Transverse colon (tissue), 4 donors: ENCODE results near the gene TOMM70. TPM values are rescaled to one million over a fixed set of nuclear protein-coding genes. Genes with fewer than 3 reads are reported as not detected.
"Not testable (repeated sequence)": the region's sequence is repeated elsewhere in the genome, so short reads cannot be mapped to it uniquely, and the experiment has no call there.

Experiments used
- DNase-seq: peaks from one replicate; pipeline ENCODE4 v3.0.0-alpha.2; 2019
- H3K27ac ChIP-seq, 4 donors: fragments of 200-600 bp; sonication (generic); 2 replicates each; pipeline ENCODE4 v1.5.1; 2016 to 2018; ENCODE audit warnings: inconsistent platforms in 4 of 4
- H3K27me3 ChIP-seq: fragments of 200-600 bp; sonication (generic); 2 replicates; pipeline ENCODE4 v1.5.1; 2017; ENCODE audit warnings: inconsistent platforms
- H3K36me3 ChIP-seq, 4 donors: fragments of 200-600 bp; sonication (generic); 2 replicates each; pipeline ENCODE4 v1.5.1; 2017 to 2019; ENCODE audit warnings: inconsistent platforms in 4 of 4
- H3K4me1 ChIP-seq, 4 donors: fragments of 200-600 bp; sonication (generic); 2 replicates each; pipeline ENCODE4 v1.5.1; 2017 to 2020; ENCODE audit warnings: inconsistent platforms in 4 of 4
- H3K4me3 ChIP-seq, 4 donors: fragments of 200-600 bp; sonication (generic); 1 replicate in 1 of 4; 2 replicates in 3 of 4; pipeline versions ENCODE4 v1.5.1 to v1.6.1; 2017 to 2019; ENCODE audit warnings: inconsistent platforms in 4 of 4
- H3K9me3 ChIP-seq, 2 donors: fragments of 200-600 bp; sonication (generic); 2 replicates each; pipeline ENCODE4 v1.5.1; 2017 to 2019; ENCODE audit warnings: inconsistent platforms in 2 of 2
- EP300 ChIP-seq: sonication (generic); formaldehyde crosslinking; IDR thresholded peaks from one replicate; pipeline ENCODE4 v1.6.1; 2017; ENCODE audit warnings: antibody characterized with exemption, low read depth
- POLR2A ChIP-seq: fragments of 450-650 bp; IDR thresholded peaks from one replicate; pipeline ENCODE4 v1.6.1; 2016; ENCODE audit warnings: antibody characterized with exemption, mild to moderate bottlenecking, moderate library complexity
- POLR2AphosphoS5 ChIP-seq, 3 donors: sonication (generic); formaldehyde crosslinking; IDR thresholded peaks; one replicate each; pipeline ENCODE4 v1.6.1; 2016; ENCODE audit warnings: antibody characterized with exemption in 3 of 3
- WGBS, 2 donors: methylation state at CpG; one replicate each; pipeline ENCODE4 v1.1.5; 2018; ENCODE audit warnings: low coverage in 1 of 2; 5-methylcytosine and 5-hydroxymethylcytosine counted together
- in situ Hi-C, 4 donors: fragments of 200-750 bp; cut with MboI; loops; one replicate each; pipeline versions ENCODE4 v1.15.0 to v1.15.1; 2017; ENCODE audit warnings: low sequenced_read_pairs in 3 of 4, low pct_ligation_motif_present in 1 of 4, low pct_unique_long_range_greater_than_20kb in 1 of 4
- intact Hi-C: fragments of 100-400 bp; cut with DNase I; formaldehyde crosslinking; loops from one replicate; pipeline ENCODE4 v1.15.1; 2023; ENCODE audit warnings: low total_unique reads
- total RNA-seq, 4 donors: library from RNA; depleted of rRNA; stranded (reverse); fragments of >200 nt; gene quantifications; one replicate each; pipeline ENCODE4 v1.1.0, GENCODE V29; 2016
- TF ChIP-seq, protein P1 (sequence below), 5 experiments: fragments of 200-600 bp in 3 of 5; fragments of 450-650 bp in 2 of 5; sonication (generic) in 3 of 5; IDR thresholded peaks; 1 replicate in 2 of 5; 2 replicates in 3 of 5; pipeline ENCODE4 v1.5.1; 2016 to 2017; ENCODE audit warnings: antibody characterized with exemption in 5 of 5, inconsistent platforms in 3 of 5, mild to moderate bottlenecking in 2 of 5, moderate library complexity in 1 of 5

The TOMM70 gene
- total RNA-seq, 4 donors from 2014 or later, result 13.1 to 38.1 (median 33.0) TPM

DNA sequence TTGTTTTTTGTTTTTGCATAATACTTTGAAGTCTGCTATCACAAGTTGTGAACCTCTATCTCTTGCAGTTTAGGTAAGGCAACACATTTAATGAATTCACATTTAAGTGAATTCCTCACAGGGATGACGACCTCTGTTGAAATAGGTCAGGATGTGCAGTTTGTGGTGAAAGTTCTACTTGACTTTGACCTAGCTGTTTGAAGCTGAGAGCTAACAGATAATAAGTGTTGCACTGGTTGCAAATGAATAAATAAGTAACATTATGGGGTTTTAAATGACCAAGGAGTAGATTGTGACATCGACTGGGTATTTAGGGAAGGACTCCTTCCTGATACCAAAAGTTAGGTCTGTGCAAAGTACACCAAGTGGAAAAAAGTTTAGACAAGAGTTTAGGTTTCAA, 42.5 kb downstream of the TOMM70 start:
- no peak for TF ChIP-seq EP300
- TF ChIP-seq, protein P1, sequence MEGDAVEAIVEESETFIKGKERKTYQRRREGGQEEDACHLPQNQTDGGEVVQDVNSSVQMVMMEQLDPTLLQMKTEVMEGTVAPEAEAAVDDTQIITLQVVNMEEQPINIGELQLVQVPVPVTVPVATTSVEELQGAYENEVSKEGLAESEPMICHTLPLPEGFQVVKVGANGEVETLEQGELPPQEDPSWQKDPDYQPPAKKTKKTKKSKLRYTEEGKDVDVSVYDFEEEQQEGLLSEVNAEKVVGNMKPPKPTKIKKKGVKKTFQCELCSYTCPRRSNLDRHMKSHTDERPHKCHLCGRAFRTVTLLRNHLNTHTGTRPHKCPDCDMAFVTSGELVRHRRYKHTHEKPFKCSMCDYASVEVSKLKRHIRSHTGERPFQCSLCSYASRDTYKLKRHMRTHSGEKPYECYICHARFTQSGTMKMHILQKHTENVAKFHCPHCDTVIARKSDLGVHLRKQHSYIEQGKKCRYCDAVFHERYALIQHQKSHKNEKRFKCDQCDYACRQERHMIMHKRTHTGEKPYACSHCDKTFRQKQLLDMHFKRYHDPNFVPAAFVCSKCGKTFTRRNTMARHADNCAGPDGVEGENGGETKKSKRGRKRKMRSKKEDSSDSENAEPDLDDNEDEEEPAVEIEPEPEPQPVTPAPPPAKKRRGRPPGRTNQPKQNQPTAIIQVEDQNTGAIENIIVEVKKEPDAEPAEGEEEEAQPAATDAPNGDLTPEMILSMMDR (IDR thresholded peaks at IDR 0.05), result no peak
- TF ChIP-seq POLR2AphosphoS5 (IDR thresholded peaks at IDR 0.05), result no peak
- TF ChIP-seq POLR2A, result no peak
- in situ Hi-C loops (no loop called here), intact Hi-C loops (no loop called here)
- 94% methylated on average over 2 of the region's 2 CpGs for WGBS, 2 donors
- Histone ChIP-seq H3K36me3 (peaks cover 0 to 23% (median 5%) of the 10 kb centered on the region in 4 donors), H3K4me1 (no peaks in the 10 kb centered on the region), H3K9me3 (no peaks in the 10 kb centered on the region), H3K27ac (no peak overlapping the region), H3K27me3 (no peaks in the 10 kb centered on the region), H3K4me3 (no peak overlapping the region)
- no peak for DNase-seq

DNA sequence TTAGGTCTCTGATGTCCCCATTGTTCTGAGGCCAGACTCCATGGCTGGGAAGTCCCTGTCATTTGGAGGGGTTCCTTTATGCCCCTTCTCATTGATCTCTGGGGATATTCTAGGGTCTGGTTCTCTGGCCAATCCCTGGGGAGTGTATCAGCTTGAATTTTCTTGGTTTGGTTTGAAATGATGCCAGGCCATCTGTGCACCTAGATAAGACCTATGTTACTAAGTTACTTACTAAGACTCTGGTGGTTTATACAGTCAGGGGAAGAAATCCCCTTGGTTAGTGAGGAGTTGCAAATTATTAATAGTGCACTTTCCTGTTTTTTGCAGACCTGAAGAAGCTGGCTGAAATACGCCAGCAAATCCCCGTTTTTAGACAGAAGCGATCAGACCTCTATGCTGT, 46.0 kb downstream of the TOMM70 start:
- Histone ChIP-seq H3K27ac (no peak overlapping the region), H3K9me3 (no peaks in the 10 kb centered on the region), H3K27me3 (no peaks in the 10 kb centered on the region), H3K4me3 (no peak overlapping the region), H3K4me1 (no peaks in the 10 kb centered on the region), H3K36me3 (peaks cover 0 to 19% (median 8%) of the 10 kb centered on the region in 4 donors)
- no peak for DNase-seq
- TF ChIP-seq POLR2A (no peak), EP300 (no peak), POLR2AphosphoS5 (IDR thresholded peaks at IDR 0.05) (no peak)
- TF ChIP-seq, protein P1 (IDR thresholded peaks at IDR 0.05), result no peak
- WGBS, 2 donors, result 88 to 96% methylated on average over 3 of the region's 3 CpGs
- in situ Hi-C loops, result no loop called here
- intact Hi-C loops, result no loop called here

DNA sequence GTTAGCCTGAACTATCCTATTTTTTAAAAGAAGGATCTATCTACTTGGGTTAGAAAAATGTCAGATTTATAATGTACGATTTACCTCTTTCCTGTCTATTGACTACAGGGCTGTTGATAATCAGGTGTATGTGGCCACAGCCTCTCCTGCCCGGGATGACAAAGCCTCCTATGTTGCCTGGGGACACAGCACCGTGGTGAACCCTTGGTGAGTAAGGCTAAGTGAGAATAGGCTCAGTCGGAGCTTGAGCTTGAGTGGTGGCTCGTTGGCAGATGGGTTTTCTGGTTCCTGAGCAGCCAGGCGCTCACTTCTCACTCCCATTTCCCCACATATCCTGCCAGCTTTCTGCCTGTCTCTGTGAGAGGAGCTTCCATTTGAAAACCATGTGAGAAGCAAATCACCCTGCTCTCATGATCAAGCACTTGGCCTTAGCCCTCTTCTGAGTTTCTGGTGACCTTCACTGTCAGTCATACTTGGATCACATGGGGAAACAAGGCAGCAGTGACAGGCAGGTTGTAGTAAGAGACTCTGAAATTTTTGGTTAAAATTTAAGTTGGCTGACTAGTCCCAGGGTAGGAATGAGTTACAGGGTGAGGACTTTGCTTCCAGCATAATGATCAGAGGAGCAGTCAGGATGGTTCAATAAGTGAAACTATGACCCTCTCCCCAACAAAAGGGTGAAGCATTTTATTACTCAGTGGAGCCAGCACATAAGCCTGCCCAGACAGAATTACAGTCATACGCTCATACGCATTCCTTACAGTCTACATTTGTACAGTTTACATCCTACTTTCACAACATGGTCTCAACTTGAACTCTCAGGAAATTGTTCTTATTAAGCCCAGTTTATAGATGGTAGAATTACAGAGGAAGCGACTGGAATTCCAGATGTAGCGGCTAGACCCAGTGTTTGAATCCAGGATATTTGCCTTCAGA, 48.3 kb downstream of the TOMM70 start:
- no peaks in the 10 kb centered on the region for H3K4me1 ChIP-seq
- H3K36me3 ChIP-seq, result peaks cover 0 to 30% (median 14%) of the 10 kb centered on the region in 4 donors
- DNase-seq, result no peak
- no peaks in the 10 kb centered on the region for H3K27me3 ChIP-seq
- H3K4me3 ChIP-seq, result no peak overlapping the region
- H3K27ac ChIP-seq, result no peak overlapping the region
- no peaks in the 10 kb centered on the region for H3K9me3 ChIP-seq
- TF ChIP-seq EP300, result no peak
- no peak for TF ChIP-seq POLR2AphosphoS5 (IDR thresholded peaks at IDR 0.05)
- TF ChIP-seq, protein P1 (IDR thresholded peaks at IDR 0.05), result no peak
- TF ChIP-seq POLR2A, result no peak
- in situ Hi-C loops, result no loop called here
- intact Hi-C loops, result no loop called here
- 97 to 100% methylated on average over 5 to 10 of the region's 10 CpGs for WGBS, 2 donors

DNA sequence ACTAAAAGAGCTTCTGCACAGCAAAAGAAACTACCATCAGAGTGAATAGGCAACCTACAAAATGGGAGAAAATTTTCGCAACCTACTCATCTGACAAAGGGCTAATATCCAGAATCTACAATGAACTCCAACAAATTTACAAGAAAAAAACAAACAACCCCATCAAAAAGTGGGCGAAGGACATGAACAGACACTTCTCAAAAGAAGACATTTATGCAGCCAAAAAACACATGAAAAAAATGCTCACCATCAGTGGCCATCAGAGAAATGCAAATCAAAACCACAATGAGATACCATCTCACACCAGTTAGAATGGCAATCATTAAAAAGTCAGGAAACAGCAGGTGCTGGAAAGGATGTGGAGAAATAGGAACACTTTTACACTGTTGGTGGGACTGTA, 49.1 kb downstream of the TOMM70 start:
- intact Hi-C loops, H3K4me1 ChIP-seq, H3K27ac ChIP-seq, H3K27me3 ChIP-seq, DNase-seq, in situ Hi-C loops, H3K4me3 ChIP-seq, H3K9me3 ChIP-seq: not testable (repeated sequence)
- peaks cover 0 to 30% (median 14%) of the 10 kb centered on the region in 4 donors for H3K36me3 ChIP-seq
- WGBS, 2 donors, result 71% methylated on average over 1 of the region's 2 CpGs; no CpG with 5 or more reads in 1 of the 2 donors
